Activated T-cell treated with anti-CD3 and anti-CD28 coated beads, Interleukin-2, amount 50 U/mL, for 72 hours (primary cell): Measurements from ENCODE around the gene SULT1C3. TPM values are rescaled to one million over a fixed set of nuclear protein-coding genes. Genes with fewer than 3 reads are reported as not detected.

ENCODE experiments used
- ATAC-seq, 2 donors: fragments of 150-1000 bp; cut with Tn5 transposase; replicated peaks in 1 of 2; 2 replicates each; pipeline ENCODE4 v1.10.0; 2021; ENCODE audit warnings: moderate library complexity in 2 of 2, mild to moderate bottlenecking in 1 of 2
- DNase-seq, 2 donors: peaks; one replicate each; pipeline ENCODE4 v3.0.0; 2021 to 2022; ENCODE audit warnings: mixed read lengths in 1 of 2
- H3K27ac Mint-ChIP-seq: one replicate; pipeline ENCODE4 v1.8.0; 2022; ENCODE audit warnings: mild to moderate bottlenecking, moderate library complexity, mixed read lengths
- H3K27me3 Mint-ChIP-seq: one replicate; pipeline ENCODE4 v1.8.0; 2022; ENCODE audit warnings: low read depth, mixed read lengths
- H3K36me3 Mint-ChIP-seq, 2 donors: one replicate each; pipeline ENCODE4 v1.8.0; 2022; ENCODE audit warnings: mixed read lengths in 2 of 2, mild to moderate bottlenecking in 1 of 2; ENCODE audit not compliant: insufficient read depth in 2 of 2
- H3K4me1 Mint-ChIP-seq: one replicate; pipeline ENCODE4 v1.8.0; 2022; ENCODE audit warnings: low read depth, mixed read lengths
- H3K4me3 Mint-ChIP-seq, 2 donors: one replicate each; pipeline ENCODE4 v1.8.0; 2022; ENCODE audit warnings: mild to moderate bottlenecking in 2 of 2, mixed read lengths in 2 of 2, moderate library complexity in 2 of 2
- H3K9me3 Mint-ChIP-seq, 2 donors: one replicate each; pipeline ENCODE4 v1.8.0; 2022; ENCODE audit warnings: mixed read lengths in 2 of 2
- total RNA-seq, 2 donors: library from RNA; stranded (reverse); gene quantifications; one replicate each; pipeline ENCODE4 v1.2.3, GENCODE V29; 2022

The SULT1C3 gene
- total RNA-seq = not detected

DNA sequence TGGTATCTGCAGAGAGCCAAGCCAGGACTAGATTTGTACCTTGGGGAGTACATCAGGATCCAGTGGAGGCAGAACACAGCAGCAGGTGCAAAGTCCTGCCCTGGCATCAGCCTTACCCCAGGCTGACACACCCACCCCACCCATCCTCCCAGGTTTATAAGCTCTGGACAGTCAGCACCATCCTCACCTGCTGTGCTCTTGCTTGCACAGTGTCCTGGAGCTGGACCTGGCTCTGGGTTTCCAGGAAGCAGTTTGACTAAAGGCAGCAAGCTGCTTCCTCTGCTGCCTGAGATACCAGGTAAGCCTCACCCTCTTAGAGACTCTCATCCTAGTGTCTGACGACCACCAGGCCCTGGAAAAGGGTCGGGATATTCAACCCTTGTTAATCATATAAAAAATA lies at the start of gene SULT1C3:
SULT1C3 (plus strand) TSS at position 183 of the 400 bp plus-strand sequence. CDS start 7,227 bp downstream, outside the sequence.
- H3K27ac Mint-ChIP-seq = no peak within 1 kb of the TSS
- H3K9me3 Mint-ChIP-seq = peaks cover 0 to 3% of the 10 kb centered on the region in 2 donors
- H3K27me3 Mint-ChIP-seq = no peaks in the 10 kb centered on the region
- H3K36me3 Mint-ChIP-seq = no peaks in the 10 kb centered on the region
- ATAC-seq (no peak), DNase-seq (no peak)
- no peak within 1 kb of the TSS for H3K4me3 Mint-ChIP-seq
- H3K4me1 Mint-ChIP-seq = no peaks in the 10 kb centered on the region

DNA sequence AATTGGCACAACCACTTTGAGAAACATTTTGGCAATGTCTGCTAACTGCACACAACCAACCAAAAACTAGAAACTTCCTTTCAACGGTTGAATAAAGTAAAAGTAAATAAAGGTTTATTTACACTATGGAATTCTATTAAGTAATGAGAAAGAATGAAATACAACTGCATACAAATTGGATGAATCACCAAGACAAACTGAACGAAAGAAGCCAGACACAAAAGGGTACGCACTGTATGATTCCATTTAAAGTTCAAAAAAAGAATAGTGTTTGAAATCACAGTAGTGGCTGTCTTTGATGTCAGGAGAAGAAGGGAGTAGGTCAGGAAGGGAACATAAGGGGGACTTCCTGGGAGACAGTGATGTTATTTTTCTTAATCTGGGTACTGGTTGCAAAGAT lies 46.5 kb upstream of the SULT1C3 start:
- peaks cover 14% of the 10 kb centered on the region for H3K27me3 Mint-ChIP-seq
- H3K27ac Mint-ChIP-seq = no peak overlapping the region
- DNase-seq = no peak
- no peaks in the 10 kb centered on the region for H3K36me3 Mint-ChIP-seq
- H3K9me3 Mint-ChIP-seq = peaks cover 0 to 4% of the 10 kb centered on the region in 2 donors
- no peak overlapping the region for H3K4me3 Mint-ChIP-seq
- no peaks in the 10 kb centered on the region for H3K4me1 Mint-ChIP-seq
- ATAC-seq = no peak

DNA sequence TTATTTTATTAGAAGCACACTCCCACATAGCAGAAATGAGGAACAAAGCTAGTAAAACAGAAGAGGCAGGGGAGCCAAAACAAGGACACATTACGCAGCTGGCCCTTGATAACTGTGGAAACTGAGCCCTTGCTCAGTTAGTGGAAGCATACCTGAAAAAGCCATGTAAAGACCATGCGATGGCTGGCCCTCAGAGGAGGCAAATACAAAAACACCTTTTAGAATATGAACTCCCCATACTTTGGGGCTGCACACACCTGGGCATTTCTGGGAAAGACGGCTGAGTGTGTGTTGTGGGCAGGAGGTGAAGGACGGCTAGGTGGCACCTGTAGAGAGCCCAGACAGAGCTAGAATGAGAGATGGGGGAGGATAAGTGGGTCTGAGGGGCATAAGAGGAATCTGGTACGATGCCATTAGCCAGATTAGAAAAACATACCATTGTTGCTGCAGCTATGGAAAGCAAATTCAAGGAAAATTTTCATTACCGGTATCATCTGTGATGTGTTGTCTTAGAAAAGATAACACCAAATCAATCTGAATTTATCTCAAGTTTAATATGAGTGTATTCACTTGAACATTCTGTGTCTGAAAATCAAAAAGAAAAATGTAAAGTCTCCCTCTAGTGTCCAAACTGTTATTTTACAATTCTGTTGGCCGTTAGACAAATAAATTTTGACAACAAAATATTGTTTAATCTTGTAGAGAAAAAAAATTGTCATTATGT lies 45.2 kb upstream of the SULT1C3 start:
- DNase-seq (no peak), ATAC-seq (no peak)
- no peaks in the 10 kb centered on the region for H3K36me3 Mint-ChIP-seq
- H3K4me3 Mint-ChIP-seq = no peak overlapping the region
- H3K4me1 Mint-ChIP-seq = no peaks in the 10 kb centered on the region
- H3K27ac Mint-ChIP-seq = no peak overlapping the region
- H3K27me3 Mint-ChIP-seq = peaks cover 14% of the 10 kb centered on the region
- H3K9me3 Mint-ChIP-seq = peaks cover 0 to 4% of the 10 kb centered on the region in 2 donors

DNA sequence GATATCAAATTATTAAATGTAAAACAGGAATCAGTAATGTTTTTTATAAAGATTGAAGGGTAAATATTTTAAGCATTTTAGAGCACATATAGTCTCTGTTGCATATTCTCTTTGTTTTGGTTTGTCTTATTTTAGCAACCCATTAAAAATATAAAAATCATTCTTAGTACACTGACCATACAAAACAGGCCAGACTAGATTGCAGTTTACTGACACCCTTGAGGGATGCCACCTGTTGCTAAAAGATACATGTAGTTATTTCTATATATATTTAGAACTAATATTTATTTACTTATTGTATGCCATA lies 44.7 kb upstream of the SULT1C3 start:
- Mint-ChIP-seq H3K27ac (no peak overlapping the region), H3K36me3 (no peaks in the 10 kb centered on the region), H3K4me1 (no peaks in the 10 kb centered on the region), H3K9me3 (peaks cover 0 to 4% of the 10 kb centered on the region in 2 donors), H3K4me3 (no peak overlapping the region), H3K27me3 (peaks cover 14% of the 10 kb centered on the region)
- ATAC-seq = no peak
- DNase-seq = no peak

DNA sequence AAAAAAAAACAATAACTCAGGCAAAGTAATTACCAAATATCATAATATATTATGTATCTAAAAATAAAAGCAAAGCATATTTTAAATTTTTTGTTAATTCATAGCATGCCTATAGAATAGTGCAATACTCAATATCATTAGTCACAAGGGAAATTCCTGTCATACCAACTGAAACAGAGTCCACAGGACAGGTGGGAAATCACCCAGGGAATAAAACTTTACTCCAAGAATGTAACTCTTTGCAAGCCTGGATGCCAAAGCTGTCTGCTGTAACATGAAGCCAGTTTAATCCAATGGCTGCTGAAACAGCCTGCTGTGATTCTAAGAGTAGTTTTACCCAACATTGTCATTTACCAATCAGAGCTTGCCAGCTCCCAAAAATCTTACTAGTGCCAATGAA lies 40.0 kb upstream of the SULT1C3 start:
- H3K4me1 Mint-ChIP-seq = no peaks in the 10 kb centered on the region
- H3K27me3 Mint-ChIP-seq = no peaks in the 10 kb centered on the region
- ATAC-seq = no peak
- no peak overlapping the region for H3K4me3 Mint-ChIP-seq
- peaks cover 8 to 16% of the 10 kb centered on the region in 2 donors for H3K9me3 Mint-ChIP-seq
- H3K27ac Mint-ChIP-seq = no peak overlapping the region
- no peak for DNase-seq
- H3K36me3 Mint-ChIP-seq = peaks cover 3 to 4% of the 10 kb centered on the region in 2 donors

DNA sequence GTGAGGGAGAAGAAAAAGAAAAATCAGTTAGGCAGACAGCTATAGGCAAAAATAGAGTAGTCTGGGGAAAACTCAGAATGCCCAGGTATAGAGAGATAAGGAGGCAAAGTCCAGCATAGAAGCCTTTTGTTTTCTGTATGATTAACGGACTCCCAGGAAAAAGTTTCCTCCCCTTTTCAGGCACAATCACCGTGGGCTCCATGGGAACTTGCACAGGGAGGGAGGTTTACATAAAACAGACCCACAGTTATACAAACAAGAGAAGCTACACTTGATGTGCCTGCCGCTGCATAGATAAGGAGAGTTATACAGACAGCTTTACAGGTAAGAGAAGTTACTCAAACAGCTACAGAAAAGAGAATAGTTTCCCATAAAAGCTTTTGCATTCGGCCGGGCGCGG lies 39.2 kb upstream of the SULT1C3 start:
- ATAC-seq (no peak), DNase-seq (no peak)
- Mint-ChIP-seq H3K27me3 (no peaks in the 10 kb centered on the region), H3K4me1 (no peaks in the 10 kb centered on the region), H3K9me3 (peaks cover 8 to 16% of the 10 kb centered on the region in 2 donors), H3K36me3 (peaks cover 3 to 4% of the 10 kb centered on the region in 2 donors), H3K4me3 (no peak overlapping the region), H3K27ac (no peak overlapping the region)

DNA sequence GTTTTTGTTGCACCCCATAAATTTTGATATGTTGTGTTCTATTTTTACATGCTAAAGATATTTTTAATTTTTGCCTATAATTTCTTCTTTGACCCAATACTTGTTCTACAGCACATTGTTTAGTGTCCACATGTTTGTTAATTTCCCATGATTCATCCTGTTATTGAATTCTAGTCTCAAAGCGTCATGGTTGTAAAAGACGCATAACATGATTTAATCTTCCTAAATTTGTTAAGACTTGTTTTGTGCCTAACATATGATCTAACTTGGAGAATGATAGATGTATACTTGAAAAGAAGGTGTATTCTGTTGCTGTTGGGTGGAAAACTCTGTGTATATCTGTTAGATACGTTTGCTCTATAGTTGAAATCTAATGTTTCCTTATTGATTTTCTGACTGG lies 27.1 kb upstream of the SULT1C3 start:
- Mint-ChIP-seq H3K4me1 (no peaks in the 10 kb centered on the region), H3K27ac (no peak overlapping the region), H3K9me3 (peaks cover 4% of the 10 kb centered on the region in 2 donors), H3K4me3 (no peak overlapping the region), H3K27me3 (no peaks in the 10 kb centered on the region), H3K36me3 (peaks cover 0 to 3% of the 10 kb centered on the region in 2 donors)
- DNase-seq (no peak), ATAC-seq (no peak)

DNA sequence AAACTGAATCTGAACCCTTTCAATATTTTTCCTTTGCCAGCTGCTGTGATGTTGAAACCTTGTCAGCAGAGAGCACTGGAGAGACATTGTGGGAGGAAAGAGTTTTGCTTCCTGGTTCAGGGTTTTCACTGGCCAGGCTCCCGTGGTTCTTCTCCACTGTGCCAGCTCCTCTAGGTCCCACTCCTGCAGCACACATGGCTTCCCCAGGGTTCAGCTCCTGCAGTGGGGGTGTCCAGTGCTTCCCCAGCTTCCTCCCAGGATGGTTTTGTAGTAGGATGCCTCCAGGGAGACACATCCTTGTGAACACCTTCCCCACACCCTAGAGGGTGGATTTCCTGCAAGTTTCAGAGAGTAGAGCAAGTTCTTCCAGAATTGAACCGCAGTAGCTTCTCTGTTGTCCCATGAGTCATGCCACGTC lies 24.0 kb upstream of the SULT1C3 start:
- DNase-seq = no peak
- H3K27ac Mint-ChIP-seq = no peak overlapping the region
- no peaks in the 10 kb centered on the region for H3K4me1 Mint-ChIP-seq
- no peak overlapping the region for H3K4me3 Mint-ChIP-seq
- H3K27me3 Mint-ChIP-seq = no peaks in the 10 kb centered on the region
- ATAC-seq = no peak
- no peaks in the 10 kb centered on the region for H3K36me3 Mint-ChIP-seq
- H3K9me3 Mint-ChIP-seq = no peaks in the 10 kb centered on the region

DNA sequence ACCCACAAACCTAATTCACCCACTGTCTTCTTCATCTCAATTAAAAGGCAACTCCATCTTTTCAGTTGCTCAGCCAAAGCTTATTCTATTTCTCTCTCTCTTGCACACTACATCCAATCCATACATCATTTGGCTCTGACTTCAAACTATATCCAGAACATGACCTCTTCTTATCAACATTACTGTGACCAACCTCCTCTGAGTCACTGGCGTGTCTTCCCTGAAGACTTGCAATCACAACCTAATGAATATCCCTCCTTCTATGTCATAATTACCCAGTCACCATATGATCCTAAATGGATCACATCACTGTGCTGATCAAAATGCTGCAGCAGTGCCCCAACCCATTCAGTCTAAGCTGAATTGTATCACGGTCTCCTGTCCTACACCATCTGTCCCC lies 22.6 kb upstream of the SULT1C3 start:
- H3K27me3 Mint-ChIP-seq = no peaks in the 10 kb centered on the region
- H3K27ac Mint-ChIP-seq = no peak overlapping the region
- H3K36me3 Mint-ChIP-seq = no peaks in the 10 kb centered on the region
- ATAC-seq (no peak), DNase-seq (no peak)
- H3K9me3 Mint-ChIP-seq = no peaks in the 10 kb centered on the region
- no peaks in the 10 kb centered on the region for H3K4me1 Mint-ChIP-seq
- H3K4me3 Mint-ChIP-seq = no peak overlapping the region

DNA sequence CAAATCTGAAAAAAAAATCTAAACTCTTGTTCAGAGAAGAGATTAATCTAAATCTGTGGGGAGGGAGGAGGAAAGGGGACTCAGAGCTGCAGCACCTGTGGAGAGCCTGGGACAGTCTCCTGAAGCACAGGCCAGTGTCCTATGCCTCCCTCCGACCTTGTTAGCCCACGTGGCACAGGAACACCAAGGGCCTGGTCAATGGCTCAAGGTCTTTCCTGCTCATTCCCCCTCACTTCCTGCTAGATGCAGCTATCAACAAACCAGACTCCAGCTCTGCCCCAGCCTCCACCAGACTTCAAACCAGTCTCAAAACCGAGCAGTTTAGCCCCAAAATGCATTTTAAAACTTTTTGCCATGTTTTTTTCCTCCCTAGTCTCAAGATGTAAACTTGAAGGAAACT lies 20.1 kb upstream of the SULT1C3 start:
- no peak for ATAC-seq
- no peaks in the 10 kb centered on the region for H3K27me3 Mint-ChIP-seq
- H3K27ac Mint-ChIP-seq = no peak overlapping the region
- peaks cover 0 to 2% of the 10 kb centered on the region in 2 donors for H3K36me3 Mint-ChIP-seq
- H3K4me3 Mint-ChIP-seq = no peak overlapping the region
- DNase-seq = no peak
- H3K9me3 Mint-ChIP-seq = peaks cover 7 to 10% of the 10 kb centered on the region in 2 donors
- H3K4me1 Mint-ChIP-seq = no peaks in the 10 kb centered on the region

DNA sequence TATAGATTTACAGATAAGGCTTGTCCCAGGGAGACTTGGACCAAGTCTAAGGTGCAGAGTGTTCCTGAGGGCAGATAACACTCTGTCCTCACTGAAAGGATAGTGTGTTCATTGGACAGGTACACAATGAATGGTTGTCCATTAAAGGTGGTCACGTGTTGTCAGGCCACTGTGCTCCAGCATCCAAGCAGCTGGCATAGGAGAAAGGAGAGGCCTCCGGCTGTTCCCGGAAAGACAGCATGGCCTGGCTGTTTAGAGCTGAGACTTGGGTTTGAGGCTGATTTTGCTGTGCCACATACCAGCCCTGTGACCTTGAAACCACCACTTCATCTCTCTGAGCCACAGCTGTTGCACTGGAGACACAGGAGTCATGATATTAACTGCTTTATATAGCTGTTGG lies 19.6 kb upstream of the SULT1C3 start:
- Mint-ChIP-seq H3K36me3 (peaks cover 0 to 2% of the 10 kb centered on the region in 2 donors), H3K27ac (no peak overlapping the region), H3K27me3 (no peaks in the 10 kb centered on the region), H3K4me1 (no peaks in the 10 kb centered on the region), H3K9me3 (peaks cover 7 to 10% of the 10 kb centered on the region in 2 donors), H3K4me3 (no peak overlapping the region)
- DNase-seq = no peak
- ATAC-seq = no peak

DNA sequence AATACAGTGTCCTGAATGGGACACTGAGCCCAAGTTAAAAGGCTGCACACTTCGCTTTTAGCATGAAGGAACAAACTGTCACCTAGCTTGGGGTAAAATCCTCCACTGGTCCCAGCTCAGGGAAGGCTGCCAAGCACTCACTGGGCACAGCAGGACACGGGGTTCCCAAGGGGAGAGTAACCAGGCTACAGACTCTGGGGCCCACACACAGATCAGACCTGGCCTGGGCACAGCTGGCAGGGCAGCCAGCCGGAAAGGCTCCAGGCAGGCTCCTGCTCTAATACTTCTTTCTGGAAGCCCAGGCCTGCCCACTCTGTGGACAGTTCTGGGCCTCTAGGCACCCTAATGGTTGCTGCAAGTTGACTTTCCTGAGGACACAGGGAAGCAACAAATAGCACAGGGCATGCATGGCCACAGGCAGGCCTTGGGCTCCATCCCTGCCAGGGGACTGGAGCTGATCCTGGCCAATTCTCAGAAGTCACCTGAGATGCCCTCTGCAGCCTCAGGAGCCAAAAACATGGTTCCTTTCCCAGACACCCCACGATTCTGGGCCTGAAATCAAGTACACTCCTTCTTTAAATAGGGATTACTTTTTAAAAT lies 18.7 kb upstream of the SULT1C3 start:
- peaks cover 0 to 2% of the 10 kb centered on the region in 2 donors for H3K36me3 Mint-ChIP-seq
- H3K4me1 Mint-ChIP-seq = no peaks in the 10 kb centered on the region
- H3K4me3 Mint-ChIP-seq = no peak overlapping the region
- H3K27ac Mint-ChIP-seq = no peak overlapping the region
- H3K27me3 Mint-ChIP-seq = no peaks in the 10 kb centered on the region
- peaks cover 7 to 10% of the 10 kb centered on the region in 2 donors for H3K9me3 Mint-ChIP-seq
- ATAC-seq (no peak), DNase-seq (no peak)

DNA sequence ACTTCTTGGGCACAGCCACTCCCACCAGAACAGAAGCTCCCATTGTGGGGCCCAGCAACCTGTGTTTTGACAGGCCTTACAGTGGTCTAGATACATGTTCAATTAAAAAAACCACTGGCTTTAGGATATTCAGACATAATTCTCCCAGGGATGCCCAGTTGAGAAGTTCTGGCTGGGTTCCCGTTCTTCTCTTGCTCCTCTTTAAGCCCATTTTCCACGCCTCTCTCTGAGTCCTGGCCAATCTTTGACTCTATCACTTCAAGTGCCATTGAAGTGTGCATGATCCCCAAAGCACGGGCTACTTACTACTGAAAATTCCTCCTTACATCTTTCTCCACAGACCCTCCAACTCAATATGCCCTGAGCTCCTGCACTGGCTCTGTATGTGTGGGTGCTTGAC lies 17.5 kb upstream of the SULT1C3 start:
- H3K4me3 Mint-ChIP-seq = no peak overlapping the region
- no peak overlapping the region for H3K27ac Mint-ChIP-seq
- DNase-seq = no peak
- peaks cover 7 to 10% of the 10 kb centered on the region in 2 donors for H3K9me3 Mint-ChIP-seq
- no peaks in the 10 kb centered on the region for H3K4me1 Mint-ChIP-seq
- no peak for ATAC-seq
- no peaks in the 10 kb centered on the region for H3K27me3 Mint-ChIP-seq
- peaks cover 0 to 2% of the 10 kb centered on the region in 2 donors for H3K36me3 Mint-ChIP-seq

DNA sequence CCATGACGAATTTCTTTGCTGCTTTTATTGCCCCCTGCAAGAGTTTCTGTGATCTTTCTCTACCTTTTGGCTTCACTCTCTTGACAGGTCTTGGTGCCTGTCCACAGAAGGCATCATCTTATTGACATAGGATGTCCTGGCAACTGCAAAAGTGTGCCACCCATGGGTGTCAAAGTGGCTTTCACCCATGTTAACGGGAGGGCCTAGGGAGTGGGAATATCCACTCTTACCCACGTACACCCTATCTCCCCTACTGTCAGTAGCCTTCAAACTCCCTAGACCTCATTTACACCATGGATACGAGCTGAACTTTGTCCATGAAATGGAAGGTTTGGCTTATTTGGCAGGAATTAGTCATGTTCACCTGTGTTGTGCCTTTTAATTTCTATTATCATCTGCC lies 16.2 kb upstream of the SULT1C3 start:
- ATAC-seq (no peak), DNase-seq (no peak)
- H3K27ac Mint-ChIP-seq = no peak overlapping the region
- H3K27me3 Mint-ChIP-seq = no peaks in the 10 kb centered on the region
- H3K4me1 Mint-ChIP-seq = no peaks in the 10 kb centered on the region
- H3K36me3 Mint-ChIP-seq = peaks cover 0 to 2% of the 10 kb centered on the region in 2 donors
- H3K9me3 Mint-ChIP-seq = peaks cover 7 to 10% of the 10 kb centered on the region in 2 donors
- H3K4me3 Mint-ChIP-seq = no peak overlapping the region
